Bronchial epithelial cell (primary cell): Measurements from ENCODE around the gene RNPEPL1. TPM values are rescaled to one million over a fixed set of nuclear protein-coding genes. Genes with fewer than 3 reads are reported as not detected.

ENCODE experiments used
- DNase-seq: peaks from one replicate; pipeline ENCODE4 v3.0.0-alpha.2; 2010; ENCODE audit warnings: low read depth
- FAIRE-seq: peaks from 2 replicates; lab custom pipeline; 2011; peaks lifted over from hg19 to GRCh38; lab: Jason Lieb, UNC
- H3K27me3 ChIP-seq: 2 replicates; pipeline ENCODE4 v1.5.1; 2011; ENCODE audit warnings: low read length; ENCODE audit not compliant: control insufficient read depth, insufficient read depth
- H3K36me3 ChIP-seq: 2 replicates; pipeline ENCODE4 v1.5.1; 2011; ENCODE audit warnings: low read length; ENCODE audit not compliant: control insufficient read depth, insufficient read depth
- H3K4me3 ChIP-seq: 2 replicates; pipeline ENCODE4 v1.5.1; 2011; ENCODE audit warnings: mild to moderate bottlenecking, low read depth, low read length, control low read depth
- CTCF ChIP-seq: IDR thresholded peaks from 2 replicates; pipeline ENCODE4 v1.5.1; 2011; ENCODE audit warnings: mild to moderate bottlenecking, moderate library complexity, low read length, control low read depth, inconsistent platforms; ENCODE audit not compliant: insufficient read depth, severe bottlenecking
- total RNA-seq: library from RNA; depleted of rRNA; stranded (reverse); fragments of >200 nt; gene quantifications from 2 replicates; pipeline ENCODE4 v1.2.1, GENCODE V29; 2014

The RNPEPL1 gene
- total RNA-seq, 1 donor from 2014 or later = 10.8 TPM

DNA sequence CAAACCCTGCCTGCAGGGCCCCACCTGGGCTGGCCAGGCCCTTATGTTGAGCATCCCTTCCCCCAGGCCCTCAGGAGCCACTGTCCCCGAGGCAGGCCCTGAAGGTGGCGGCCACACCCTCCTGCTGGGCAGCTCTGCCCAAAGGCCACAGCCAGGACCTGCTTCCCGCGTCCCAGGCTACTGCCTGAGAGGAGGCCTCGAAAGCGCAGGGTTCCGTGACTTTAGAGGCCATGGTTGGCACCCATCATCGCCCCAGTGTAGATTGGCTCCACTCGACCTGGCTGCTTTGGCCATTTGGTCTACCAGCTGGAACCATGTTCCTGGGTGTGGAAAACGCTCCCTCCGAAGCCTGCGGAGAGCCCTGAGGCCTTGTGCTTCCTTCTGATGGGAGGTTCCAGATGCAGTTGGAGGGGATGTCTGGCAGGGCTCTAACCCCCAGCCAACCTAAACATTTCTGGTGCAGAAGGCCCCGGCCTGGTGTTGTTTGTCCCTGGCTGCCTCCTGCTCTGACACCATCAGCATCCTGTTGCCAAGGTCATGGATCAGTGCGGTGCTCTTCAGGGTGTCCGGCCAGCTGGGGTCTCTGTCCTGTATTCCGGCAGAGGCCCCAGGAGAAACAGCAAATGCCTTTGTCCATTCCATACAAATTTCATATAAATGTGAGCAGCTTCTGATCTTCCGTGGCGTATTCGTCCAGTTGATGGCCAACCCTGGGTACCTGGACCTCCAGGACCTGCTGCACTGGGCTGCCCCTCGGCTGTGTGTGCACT lies 33.0 kb downstream of the RNPEPL1 start:
- no peak overlapping the region for H3K4me3 ChIP-seq
- H3K36me3 ChIP-seq = peaks cover 4% of the 10 kb centered on the region
- TF ChIP-seq CTCF = no peak
- DNase-seq = no peak
- no peak for FAIRE-seq
- H3K27me3 ChIP-seq = no peaks in the 10 kb centered on the region

- H3K4me3 ChIP-seq = no peak overlapping the region
- DNase-seq (no peak), FAIRE-seq (peak; percentile 50)
- H3K27me3 ChIP-seq = no peaks in the 10 kb centered on the region
- TF ChIP-seq CTCF = no peak
- H3K36me3 ChIP-seq = peaks cover 4% of the 10 kb centered on the region
Measured at GRCh38 chr2:240601831-240602160, 33.5 kb downstream of the RNPEPL1 start.

DNA sequence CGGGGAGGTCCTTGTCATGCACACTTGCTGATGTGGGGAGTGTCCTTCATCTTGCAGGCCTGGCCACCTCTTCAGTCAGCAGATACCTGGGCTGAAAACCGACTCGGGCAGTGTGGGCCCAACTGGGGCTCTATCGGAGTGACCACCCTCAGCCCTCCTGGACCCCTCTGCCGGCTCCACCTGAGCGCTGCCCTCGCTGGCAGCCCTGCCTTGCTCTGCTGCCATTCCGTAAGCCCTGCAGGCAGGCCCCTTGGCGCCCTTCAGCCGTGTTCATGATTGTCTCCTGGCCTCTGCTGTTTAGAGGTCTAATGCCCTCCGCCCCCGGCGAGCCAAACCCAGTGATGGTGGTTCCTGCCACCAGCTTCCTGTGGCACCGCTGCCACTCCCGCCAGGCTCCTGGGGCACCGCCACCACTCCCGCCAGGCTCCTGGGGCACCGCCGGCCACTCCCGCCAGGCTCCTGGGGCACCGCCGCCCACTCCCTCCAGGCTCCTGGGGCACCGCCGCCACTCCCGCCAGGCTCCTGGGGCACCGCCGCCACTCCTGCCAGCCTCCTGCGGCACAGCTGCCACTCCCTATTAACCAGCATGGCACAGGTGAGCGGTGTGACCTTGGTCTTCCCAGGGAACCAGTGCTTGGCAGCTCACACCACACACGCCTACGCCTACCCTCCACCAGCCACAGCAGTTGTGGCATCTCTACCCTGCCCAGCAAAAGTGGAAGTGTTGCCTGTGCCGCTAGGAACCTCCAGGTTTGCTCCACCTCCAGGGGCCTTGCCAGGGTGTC lies 34.2 kb downstream of the RNPEPL1 start:
- H3K4me3 ChIP-seq = no peak overlapping the region

DNA sequence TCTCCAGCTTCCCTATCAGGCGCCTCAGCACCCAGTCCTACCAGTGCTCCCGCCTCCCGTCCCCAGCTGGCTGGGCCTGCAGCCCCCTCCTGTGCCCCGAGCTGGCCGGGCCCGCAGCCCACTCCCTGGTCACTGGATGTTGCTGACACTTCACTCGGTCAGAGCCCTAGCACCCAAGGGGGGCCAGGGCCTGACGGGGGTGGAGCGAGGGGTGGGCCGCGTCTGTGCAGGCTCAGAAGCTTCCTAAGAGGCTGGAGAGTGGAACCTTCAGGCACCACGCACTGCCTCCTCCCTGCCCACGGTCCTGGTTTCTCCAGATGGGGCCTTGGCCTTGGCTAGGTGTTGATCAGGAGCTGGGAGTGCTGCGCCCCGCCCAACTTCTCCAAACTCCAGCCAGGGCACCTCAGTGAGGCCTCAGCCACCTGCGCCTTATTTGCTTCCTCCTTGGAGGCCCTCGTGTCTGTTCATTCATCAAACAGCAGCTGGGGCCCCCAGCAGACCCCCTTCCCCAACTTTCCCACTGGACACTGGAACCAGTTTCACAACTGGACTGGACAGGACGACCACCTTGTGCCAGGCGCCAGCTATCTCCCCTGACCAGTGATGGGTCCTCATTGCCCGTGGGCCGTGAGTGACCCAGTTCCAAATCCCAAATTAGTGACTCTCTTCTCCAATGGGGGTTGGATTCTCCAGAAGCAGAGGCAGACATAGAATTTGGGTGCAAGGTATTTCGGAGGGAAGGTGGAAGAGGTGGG lies 35.0 kb downstream of the RNPEPL1 start:
- Histone ChIP-seq H3K4me3 (no peak overlapping the region), H3K27me3 (no peaks in the 10 kb centered on the region), H3K36me3 (peaks cover 3% of the 10 kb centered on the region)
- DNase-seq (no peak), FAIRE-seq (no peak)
- TF ChIP-seq CTCF = no peak

More for the DNA sequence above, 34.2 kb downstream of the RNPEPL1 start:
- no peak for TF ChIP-seq CTCF
- H3K27me3 ChIP-seq = no peaks in the 10 kb centered on the region
- peaks cover 4% of the 10 kb centered on the region for H3K36me3 ChIP-seq
- DNase-seq (no peak), FAIRE-seq (no peak)

GRCh38 chr2:240603846-240604245 lies 35.6 kb downstream of the RNPEPL1 start:
- H3K4me3 ChIP-seq = no peak overlapping the region
- DNase-seq = no peak
- no peaks in the 10 kb centered on the region for H3K27me3 ChIP-seq
- no peak for FAIRE-seq
- H3K36me3 ChIP-seq = peaks cover 1% of the 10 kb centered on the region
- no peak for TF ChIP-seq CTCF
